Stimulated activated CD8-positive, alpha-beta memory T cell treated with anti-CD3 and anti-CD28 coated beads, Interleukin-4, amount 100 ng/mL, for 24 hours (primary cell): ENCODE measurements around the gene PHACTR1.

Experiments used
- DNase-seq: peaks from one replicate; pipeline ENCODE4 v3.0.0-alpha.2; 2020; ENCODE audit warnings: low read depth

The PHACTR1 gene

DNA sequence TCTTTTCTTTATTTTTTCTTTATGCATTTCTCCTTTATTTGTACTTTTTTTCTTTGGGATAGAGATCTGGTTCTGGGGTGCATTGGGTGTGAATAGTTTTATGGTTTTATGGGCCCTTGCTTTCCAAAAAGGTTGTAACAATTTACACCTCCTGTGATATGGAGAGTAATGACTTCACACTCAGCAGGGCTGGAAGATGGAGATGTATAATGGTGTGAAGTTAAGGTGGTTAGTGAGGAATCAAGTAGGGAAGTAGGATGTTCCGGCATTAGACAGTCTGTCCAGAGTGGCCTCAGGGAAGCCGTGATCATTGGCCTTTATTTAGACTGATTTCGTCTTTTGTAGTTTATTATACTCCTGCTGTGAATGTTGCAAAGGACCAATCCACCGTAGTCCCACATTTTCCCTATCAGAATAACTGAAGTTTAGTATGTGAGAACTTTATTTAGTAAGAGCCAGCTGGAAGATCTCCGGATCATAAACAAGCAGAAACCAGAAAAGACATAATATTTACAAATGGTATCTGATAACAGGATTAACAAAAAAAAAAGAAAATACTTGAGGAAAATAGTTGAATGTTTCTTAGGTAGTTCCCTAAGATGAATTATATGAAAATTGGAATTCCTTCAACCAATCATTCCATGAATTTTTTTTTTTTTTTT lies 356.2 kb downstream of the PHACTR1 start:
- no peak for DNase-seq

GRCh38 chr6:13074415-13075140 lies 358.0 kb downstream of the PHACTR1 start:
- DNase-seq, result no peak

DNA sequence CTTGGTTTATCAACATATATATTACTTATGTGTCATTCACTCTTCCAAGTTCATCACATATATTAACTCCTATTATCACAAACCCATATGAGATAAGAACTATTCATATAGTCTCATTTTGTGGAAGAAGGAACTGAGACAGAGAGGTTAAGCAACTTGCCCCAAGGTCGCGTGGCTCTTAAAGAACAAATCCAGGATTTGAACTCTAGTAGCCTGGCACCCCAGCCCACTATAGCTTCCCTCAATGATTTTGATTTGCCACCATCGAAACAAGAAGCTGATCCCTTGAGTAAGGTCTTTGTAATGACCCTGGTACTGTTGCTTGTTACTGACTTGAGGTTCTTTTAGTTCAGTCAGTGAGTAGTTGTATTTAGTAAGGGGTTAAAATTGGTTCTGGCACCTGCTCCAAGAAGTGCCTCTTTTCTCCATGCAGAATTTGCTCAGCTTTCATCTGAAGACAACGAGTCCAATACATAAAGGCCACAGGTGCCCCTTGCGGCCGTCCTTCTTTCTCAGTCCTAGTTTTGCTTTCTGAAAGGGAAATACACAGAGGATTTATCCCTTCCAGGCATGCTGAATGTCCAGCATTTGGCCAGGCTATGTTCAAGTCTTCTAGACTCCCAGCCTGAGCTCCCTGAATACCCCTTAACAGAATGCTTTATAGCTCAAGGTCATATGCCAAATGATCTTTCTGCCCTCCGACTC lies 358.7 kb downstream of the PHACTR1 start:
- DNase-seq, result no peak

- DNase-seq, result no peak
Observed at GRCh38 chr6:13076575-13076974, 360.0 kb downstream of the PHACTR1 start.

DNA sequence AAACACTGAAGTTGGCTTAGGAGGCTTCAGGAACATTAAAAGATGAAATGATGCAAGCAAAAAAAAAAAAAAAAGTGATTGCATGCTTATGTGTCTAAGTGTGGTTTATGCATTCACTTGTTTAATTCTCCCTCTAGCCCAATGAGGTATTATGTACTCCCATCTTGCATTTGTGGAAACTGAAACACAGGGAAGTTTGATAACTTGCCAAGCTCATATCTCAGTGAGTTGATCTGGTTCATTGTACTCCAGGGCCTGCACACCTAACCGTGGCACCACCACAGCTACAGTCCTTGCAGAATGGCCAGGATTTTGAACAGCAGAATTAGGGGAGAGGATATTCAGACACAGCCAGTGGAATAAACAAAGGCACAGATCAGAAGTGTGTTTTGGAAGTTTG lies 360.6 kb downstream of the PHACTR1 start:
- no peak for DNase-seq

DNA sequence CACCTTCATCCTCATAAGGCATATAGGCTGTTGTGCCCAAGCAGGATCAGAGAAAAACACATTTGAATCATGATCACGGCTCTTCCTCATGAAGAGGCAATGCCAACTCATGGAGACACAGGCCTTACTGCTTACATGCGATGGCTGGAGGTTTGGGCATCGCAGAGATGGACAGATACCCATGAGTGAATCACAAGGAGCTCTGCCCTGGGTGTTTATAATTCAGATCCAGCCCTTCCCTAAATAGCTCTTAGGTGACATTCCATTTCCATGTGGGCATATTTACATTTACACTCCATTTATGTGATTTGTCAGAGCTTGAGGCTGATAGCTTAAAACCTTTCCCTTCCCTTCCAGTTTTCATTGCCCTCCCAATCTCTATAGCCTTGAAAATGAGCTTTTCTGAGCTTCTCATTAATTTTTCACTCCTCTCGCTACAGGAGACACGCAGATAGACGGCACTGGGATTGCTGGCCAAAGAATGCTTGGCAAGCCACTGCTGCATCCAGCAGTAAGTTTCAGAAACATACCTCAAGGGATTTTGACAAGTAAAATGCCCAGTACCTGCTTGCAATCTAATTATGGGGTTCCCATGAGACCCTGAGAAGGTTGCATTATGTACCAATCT lies 362.6 kb downstream of the PHACTR1 start:
- DNase-seq, result no peak

- DNase-seq, result no peak
Observed at GRCh38 chr6:13080462-13081188, 364.1 kb downstream of the PHACTR1 start.

GRCh38 chr6:13081189-13081563 lies 364.6 kb downstream of the PHACTR1 start:
- DNase-seq, result no peak

DNA sequence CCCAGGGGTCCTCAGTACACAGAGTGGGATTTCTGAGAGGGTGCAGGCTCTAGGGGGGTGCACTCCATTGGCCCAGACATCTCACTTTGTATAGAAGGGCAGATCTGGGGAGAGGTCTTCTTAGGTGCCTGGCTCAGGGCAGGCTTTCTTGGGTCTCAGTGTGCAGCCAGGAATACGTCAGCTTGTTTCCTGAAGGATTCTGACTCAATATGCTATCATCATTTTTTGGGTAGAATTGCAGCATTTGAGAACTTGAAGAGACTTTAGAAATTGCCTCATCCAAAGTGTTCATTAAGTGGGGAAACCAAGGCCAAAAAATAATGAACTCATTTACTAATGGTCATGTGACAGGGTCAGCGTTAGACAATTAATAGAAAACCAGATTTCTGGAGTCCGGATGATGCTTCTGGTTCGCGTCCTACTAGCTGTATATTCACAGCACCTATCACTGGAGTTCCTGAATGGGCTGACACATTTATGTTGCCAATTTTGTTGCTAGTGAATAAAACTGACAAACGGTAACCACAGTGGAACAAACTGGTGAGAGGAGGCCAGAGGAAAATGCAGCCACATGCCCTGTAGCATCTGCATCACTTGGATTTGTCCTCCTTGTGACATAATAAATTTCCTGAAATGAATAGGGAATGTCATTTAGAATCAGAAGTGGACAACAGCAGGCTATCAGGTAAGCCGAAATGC lies 372.9 kb downstream of the PHACTR1 start:
- no peak for DNase-seq

- DNase-seq, result no peak
Observed at GRCh38 chr6:13091192-13091591, 374.6 kb downstream of the PHACTR1 start.

DNA sequence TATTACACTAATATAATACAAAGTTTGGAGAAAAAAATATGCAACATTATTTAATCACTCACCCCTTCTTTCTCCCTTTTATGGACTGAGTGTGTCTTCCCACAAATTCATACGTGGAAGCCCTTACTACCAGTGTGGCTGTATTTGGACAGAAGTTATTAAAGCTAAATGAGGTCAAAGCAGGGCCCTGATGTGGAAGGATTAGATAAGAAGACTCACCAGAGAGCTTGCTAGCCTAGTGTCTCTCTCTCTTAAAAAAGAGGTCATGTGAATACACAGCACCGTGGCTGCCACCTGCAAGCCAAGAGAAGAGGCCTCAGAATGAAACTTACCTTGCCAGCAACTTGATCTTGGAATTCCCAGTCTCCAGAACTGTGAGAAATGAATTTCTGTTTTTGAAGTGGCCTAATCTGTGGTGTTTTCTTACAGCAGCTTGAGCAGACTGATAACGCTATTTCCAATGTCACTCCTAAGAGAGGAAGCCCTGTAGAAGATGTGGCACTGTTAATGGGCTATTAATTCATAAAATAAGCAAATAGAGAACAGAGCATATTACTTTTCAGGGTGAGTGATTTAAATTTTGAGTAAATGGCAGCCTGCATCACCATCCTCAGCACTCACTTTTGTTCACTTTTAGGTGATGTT lies 378.3 kb downstream of the PHACTR1 start:
- no peak for DNase-seq

GRCh38 chr6:13096084-13096483 lies 379.5 kb downstream of the PHACTR1 start:
- no peak for DNase-seq

DNA sequence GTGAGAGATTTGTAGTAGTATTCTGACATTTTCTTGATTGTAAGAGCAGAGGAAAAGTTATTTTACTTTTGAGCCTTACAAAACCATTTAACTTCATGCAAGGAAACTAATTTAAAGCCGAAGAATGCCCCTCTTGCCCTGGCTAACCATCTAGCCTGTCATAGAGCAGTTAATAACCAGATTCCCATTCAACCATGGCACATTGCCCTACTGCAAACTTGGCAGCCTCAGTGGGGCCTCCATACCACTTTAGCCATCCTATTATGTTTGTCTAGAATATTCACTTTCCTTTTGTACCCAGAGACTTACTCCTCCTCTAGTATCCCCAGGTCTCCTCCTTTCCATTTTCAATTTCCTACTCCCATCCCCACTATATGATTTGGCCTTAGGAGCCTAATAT lies 380.9 kb downstream of the PHACTR1 start:
- no peak for DNase-seq

DNA sequence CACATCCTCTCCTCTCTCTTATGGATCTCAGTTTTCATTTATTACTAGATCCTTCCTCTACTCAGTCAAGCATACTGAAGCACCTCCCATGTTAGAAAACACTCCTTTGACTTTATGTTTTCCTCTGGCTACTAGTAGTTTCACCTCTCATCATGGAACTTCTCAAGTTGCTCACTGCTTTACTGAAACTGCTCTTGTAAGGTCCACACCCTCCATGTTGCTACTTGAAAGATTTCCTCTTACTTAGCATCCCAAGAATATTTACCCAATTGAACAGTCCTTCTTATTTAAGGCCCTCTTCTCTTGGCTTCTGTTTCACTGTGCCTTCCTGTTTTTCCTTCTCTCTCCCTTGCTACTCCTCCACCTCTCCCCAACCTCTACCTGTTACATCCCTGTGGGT lies 381.4 kb downstream of the PHACTR1 start:
- no peak for DNase-seq

- no peak for DNase-seq
Observed at GRCh38 chr6:13098793-13099570, 382.4 kb downstream of the PHACTR1 start.

DNA sequence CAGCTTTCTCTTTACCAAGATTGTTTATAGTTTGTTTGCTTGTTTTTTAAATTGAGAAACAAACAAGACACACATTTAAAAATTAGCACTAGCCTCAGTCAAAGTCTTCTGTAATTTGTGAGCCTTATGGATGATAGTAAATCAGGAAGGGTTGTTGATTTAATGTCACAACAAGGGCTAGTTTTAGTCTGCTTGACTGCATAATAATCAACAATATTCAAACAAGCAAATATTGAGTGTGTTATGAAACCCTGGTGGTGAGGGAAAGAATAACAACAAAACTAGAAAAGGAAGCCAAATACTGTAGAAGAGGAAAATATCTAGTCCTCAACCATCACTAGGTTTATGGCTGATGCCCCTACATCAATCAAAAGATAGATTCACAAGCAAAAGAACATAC lies 383.2 kb downstream of the PHACTR1 start:
- no peak for DNase-seq

GRCh38 chr6:13101409-13101808 lies 384.8 kb downstream of the PHACTR1 start:
- no peak for DNase-seq

GRCh38 chr6:13101985-13102384 lies 385.4 kb downstream of the PHACTR1 start:
- no peak for DNase-seq

DNA sequence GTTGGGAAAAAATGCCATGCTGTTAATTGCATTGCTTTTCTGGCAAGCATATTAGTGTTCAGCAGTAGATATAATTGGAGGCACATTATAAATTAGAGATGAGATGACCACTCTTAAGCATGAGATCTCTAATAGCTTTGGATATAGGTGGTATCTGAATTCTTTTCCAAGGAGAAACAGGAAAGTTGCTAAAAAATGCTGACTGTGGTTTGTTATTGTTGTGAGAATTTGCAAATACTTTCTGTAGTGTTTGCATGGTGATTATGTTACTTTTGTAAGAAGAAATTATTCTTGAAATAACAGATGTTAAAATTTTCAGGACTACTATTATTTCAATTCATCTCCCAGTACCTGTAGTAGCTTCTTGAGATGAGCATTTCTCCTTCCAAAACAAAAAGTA lies 386.6 kb downstream of the PHACTR1 start:
- no peak for DNase-seq

GRCh38 chr6:13105139-13105538 lies 388.6 kb downstream of the PHACTR1 start:
- no peak for DNase-seq
